ENCODE results near the gene HDLBP.

The HDLBP gene

GRCh38 chr2:241189856-241190201, 125.6 kb downstream of the HDLBP start:
- Histone ChIP-seq H3K4me1 (ENCODE audit: control insufficient read depth, low read depth, low read length) (peaks cover 3% of the 10 kb centered on the region), H3K56ac (ENCODE audit: low read length) (no peak overlapping the region), H2BK15ac (replicated peaks; ENCODE audit: low read depth) (no peak overlapping the region), H3K4ac (ENCODE audit: low read depth, low read length) (no peak overlapping the region), H3K79me1 (ENCODE audit: low read length) (no peaks in the 10 kb centered on the region), H2BK5ac (ENCODE audit: low read length) (no peak overlapping the region), H2BK120ac (ENCODE audit: low read depth, low read length) (no peak overlapping the region), H3K27me3 (ENCODE audit: insufficient read depth, low read length, poor library complexity) (no peaks in the 10 kb centered on the region), H3K27ac (ENCODE audit: low read depth, low read length) (no peak overlapping the region), H4K8ac (ENCODE audit: low read depth, low read length) (no peak overlapping the region), H3K79me2 (ENCODE audit: control insufficient read depth, insufficient read depth, low read length) (no peaks in the 10 kb centered on the region), H3K4me2 (ENCODE audit: low read length) (no peak overlapping the region), H3K36me3 (ENCODE audit: control insufficient read depth, insufficient read depth, low read length) (no peaks in the 10 kb centered on the region), H4K5ac (ENCODE audit: low read length) (no peak overlapping the region), H3K18ac (ENCODE audit: low read length) (no peak overlapping the region), H3K9ac (ENCODE audit: low read length) (no peak overlapping the region), H2AK5ac (ENCODE audit: low read length) (no peak overlapping the region), H3K4me3 (ENCODE audit: low read length) (no peak overlapping the region), H3K23ac (ENCODE audit: low read length) (no peak overlapping the region)
- no CpG with 5 or more reads among the region's 15 CpGs for whole genome bisulfite sequencing (ENCODE audit: extremely low coverage, insufficient coverage, low lambda C conversion rate)
- DNase-seq: no peak

- H2BK120ac ChIP-seq (ENCODE audit: low read depth, low read length): no peak overlapping the region
- no peak overlapping the region for H3K4ac ChIP-seq (ENCODE audit: low read depth, low read length)
- no peak overlapping the region for H4K5ac ChIP-seq (ENCODE audit: low read length)
- H3K79me2 ChIP-seq (ENCODE audit: control insufficient read depth, insufficient read depth, low read length): no peaks in the 10 kb centered on the region
- no peaks in the 10 kb centered on the region for H3K36me3 ChIP-seq (ENCODE audit: control insufficient read depth, insufficient read depth, low read length)
- H3K79me1 ChIP-seq (ENCODE audit: low read length): no peaks in the 10 kb centered on the region
- no peak for DNase-seq
- H3K18ac ChIP-seq (ENCODE audit: low read length): no peak overlapping the region
- H4K8ac ChIP-seq (ENCODE audit: low read depth, low read length): no peak overlapping the region
- H3K23ac ChIP-seq (ENCODE audit: low read length): no peak overlapping the region
- WGBS (ENCODE audit: extremely low coverage, insufficient coverage, low lambda C conversion rate): no CpG with 5 or more reads among the region's 32 CpGs
- peaks cover 3% of the 10 kb centered on the region for H3K4me1 ChIP-seq (ENCODE audit: control insufficient read depth, low read depth, low read length)
- no peak overlapping the region for H3K56ac ChIP-seq (ENCODE audit: low read length)
- H3K27ac ChIP-seq (ENCODE audit: low read depth, low read length): no peak overlapping the region
- H3K4me2 ChIP-seq (ENCODE audit: low read length): no peak overlapping the region
- no peak overlapping the region for H3K4me3 ChIP-seq (ENCODE audit: low read length)
- no peak overlapping the region for H3K9ac ChIP-seq (ENCODE audit: low read length)
- no peak overlapping the region for H2AK5ac ChIP-seq (ENCODE audit: low read length)
- no peak overlapping the region for H2BK5ac ChIP-seq (ENCODE audit: low read length)
- no peaks in the 10 kb centered on the region for H3K27me3 ChIP-seq (ENCODE audit: insufficient read depth, low read length, poor library complexity)
- H2BK15ac ChIP-seq (replicated peaks; ENCODE audit: low read depth): no peak overlapping the region
Observed at GRCh38 chr2:241189093-241189855, 126.2 kb downstream of the HDLBP start.

- Histone ChIP-seq H2BK15ac (replicated peaks; ENCODE audit: low read depth) (no peak within 1 kb of the TSS), H3K27me3 (ENCODE audit: insufficient read depth, low read length, poor library complexity) (no peaks in the 10 kb centered on the region), H3K79me1 (ENCODE audit: low read length) (no peaks in the 10 kb centered on the region), H2BK5ac (ENCODE audit: low read length) (no peak within 1 kb of the TSS), H3K23ac (ENCODE audit: low read length) (no peak within 1 kb of the TSS), H4K8ac (ENCODE audit: low read depth, low read length) (no peak within 1 kb of the TSS), H2AK5ac (ENCODE audit: low read length) (no peak within 1 kb of the TSS), H3K4me2 (ENCODE audit: low read length) (no peak within 1 kb of the TSS), H3K79me2 (ENCODE audit: control insufficient read depth, insufficient read depth, low read length) (no peaks in the 10 kb centered on the region), H4K5ac (ENCODE audit: low read length) (no peak within 1 kb of the TSS), H3K18ac (ENCODE audit: low read length) (no peak within 1 kb of the TSS), H3K27ac (ENCODE audit: low read depth, low read length) (no peak within 1 kb of the TSS), H3K36me3 (ENCODE audit: control insufficient read depth, insufficient read depth, low read length) (no peaks in the 10 kb centered on the region), H3K4me3 (ENCODE audit: low read length) (no peak within 1 kb of the TSS), H3K4ac (ENCODE audit: low read depth, low read length) (no peak within 1 kb of the TSS), H3K56ac (ENCODE audit: low read length) (peak within 1 kb of the TSS; percentile 50), H2BK120ac (ENCODE audit: low read depth, low read length) (no peak within 1 kb of the TSS), H3K4me1 (ENCODE audit: control insufficient read depth, low read depth, low read length) (peaks cover 3% of the 10 kb centered on the region), H3K9ac (ENCODE audit: low read length) (no peak within 1 kb of the TSS)
- WGBS (ENCODE audit: extremely low coverage, insufficient coverage, low lambda C conversion rate): no CpG with 5 or more reads among the region's 21 CpGs
- DNase-seq: no peak
Observed at GRCh38 chr2:241188361-241189092, 126.9 kb downstream of the HDLBP start, which contains the start of gene ANO7. Gene ANO7 (plus strand): TSS chr2:241188677. CDS start chr2:241190064, 1,387 bp downstream.

- Histone ChIP-seq H4K8ac (ENCODE audit: low read depth, low read length) (no peak overlapping the region), H2BK5ac (ENCODE audit: low read length) (no peak overlapping the region), H3K56ac (ENCODE audit: low read length) (no peak overlapping the region), H3K27me3 (ENCODE audit: insufficient read depth, low read length, poor library complexity) (no peaks in the 10 kb centered on the region), H2BK120ac (ENCODE audit: low read depth, low read length) (no peak overlapping the region), H3K36me3 (ENCODE audit: control insufficient read depth, insufficient read depth, low read length) (no peaks in the 10 kb centered on the region), H3K18ac (ENCODE audit: low read length) (no peak overlapping the region), H4K5ac (ENCODE audit: low read length) (no peak overlapping the region), H3K79me1 (ENCODE audit: low read length) (no peaks in the 10 kb centered on the region), H3K4ac (ENCODE audit: low read depth, low read length) (no peak overlapping the region), H3K4me3 (ENCODE audit: low read length) (no peak overlapping the region), H3K27ac (ENCODE audit: low read depth, low read length) (no peak overlapping the region), H3K23ac (ENCODE audit: low read length) (no peak overlapping the region), H2AK5ac (ENCODE audit: low read length) (no peak overlapping the region), H3K79me2 (ENCODE audit: control insufficient read depth, insufficient read depth, low read length) (no peaks in the 10 kb centered on the region), H3K4me1 (ENCODE audit: control insufficient read depth, low read depth, low read length) (peaks cover 3% of the 10 kb centered on the region), H2BK15ac (replicated peaks; ENCODE audit: low read depth) (no peak overlapping the region), H3K4me2 (ENCODE audit: low read length) (no peak overlapping the region), H3K9ac (ENCODE audit: low read length) (no peak overlapping the region)
- no CpG with 5 or more reads among the region's 4 CpGs for WGBS (ENCODE audit: extremely low coverage, insufficient coverage, low lambda C conversion rate)
- DNase-seq: no peak
Observed at GRCh38 chr2:241187918-241188234, 127.6 kb downstream of the HDLBP start.

- Histone ChIP-seq H3K27me3 (ENCODE audit: insufficient read depth, low read length, poor library complexity) (no peaks in the 10 kb centered on the region), H4K5ac (ENCODE audit: low read length) (no peak overlapping the region), H3K56ac (ENCODE audit: low read length) (no peak overlapping the region), H3K9ac (ENCODE audit: low read length) (no peak overlapping the region), H3K36me3 (ENCODE audit: control insufficient read depth, insufficient read depth, low read length) (no peaks in the 10 kb centered on the region), H3K23ac (ENCODE audit: low read length) (no peak overlapping the region), H4K8ac (ENCODE audit: low read depth, low read length) (no peak overlapping the region), H3K4me1 (ENCODE audit: control insufficient read depth, low read depth, low read length) (peaks cover 3% of the 10 kb centered on the region), H2BK120ac (ENCODE audit: low read depth, low read length) (no peak overlapping the region), H2BK5ac (ENCODE audit: low read length) (no peak overlapping the region), H3K79me2 (ENCODE audit: control insufficient read depth, insufficient read depth, low read length) (no peaks in the 10 kb centered on the region), H2BK15ac (replicated peaks; ENCODE audit: low read depth) (no peak overlapping the region), H3K4ac (ENCODE audit: low read depth, low read length) (no peak overlapping the region), H3K27ac (ENCODE audit: low read depth, low read length) (no peak overlapping the region), H3K79me1 (ENCODE audit: low read length) (no peaks in the 10 kb centered on the region), H3K4me3 (ENCODE audit: low read length) (no peak overlapping the region), H3K18ac (ENCODE audit: low read length) (no peak overlapping the region), H3K4me2 (ENCODE audit: low read length) (no peak overlapping the region), H2AK5ac (ENCODE audit: low read length) (no peak overlapping the region)
- 100% methylated on average over 2 of the region's 14 CpGs for WGBS (ENCODE audit: extremely low coverage, insufficient coverage, low lambda C conversion rate)
- DNase-seq: peak; percentile 34
Observed at GRCh38 chr2:241187101-241187917, 128.2 kb downstream of the HDLBP start.

Measured in mesendoderm (in vitro differentiated cells).